ENCODE measurements around the gene PRDX3. TPM values are rescaled to one million over a fixed set of nuclear protein-coding genes. Genes with fewer than 3 reads are reported as not detected.
"Not testable (repeated sequence)": the region's sequence is repeated elsewhere in the genome, so short reads cannot be mapped to it uniquely, and the experiment has no call there.

Gene PRDX3
- total RNA-seq, 1 donor from 2014 or later: 139 TPM

GRCh38 chr10:119207366-119207666 lies 28.7 kb upstream of the PRDX3 start, which contains the start of gene GRK5:
Gene GRK5, plus strand, starts transcription at chr10:119207571. Its CDS starts 347 bp downstream, at chr10:119207918.
- intact Hi-C loops (cut with micrococcal nuclease): loop anchor here (1.0 to 10.0 kb wide), 15 partner anchors 29 to 665 kb away; partner anchors contain the start of genes BAG3, CACUL1, EIF3A and MCMBP

GRCh38 chr10:119206603-119207365 lies 28.2 kb upstream of the PRDX3 start:
- intact Hi-C loops (cut with micrococcal nuclease): loop anchor here (1.0 to 10.0 kb wide), 15 partner anchors 28 to 666 kb away; partner anchors contain the start of genes BAG3, CACUL1, EIF3A and MCMBP

GRCh38 chr10:119205894-119206602 lies 27.4 kb upstream of the PRDX3 start:
- intact Hi-C loops (cut with micrococcal nuclease): loop anchor here (2.0 to 10.0 kb wide), 8 partner anchors 41 to 451 kb away; partner anchors contain the start of genes BAG3, CACUL1, RGS10 and SFXN4

DNA sequence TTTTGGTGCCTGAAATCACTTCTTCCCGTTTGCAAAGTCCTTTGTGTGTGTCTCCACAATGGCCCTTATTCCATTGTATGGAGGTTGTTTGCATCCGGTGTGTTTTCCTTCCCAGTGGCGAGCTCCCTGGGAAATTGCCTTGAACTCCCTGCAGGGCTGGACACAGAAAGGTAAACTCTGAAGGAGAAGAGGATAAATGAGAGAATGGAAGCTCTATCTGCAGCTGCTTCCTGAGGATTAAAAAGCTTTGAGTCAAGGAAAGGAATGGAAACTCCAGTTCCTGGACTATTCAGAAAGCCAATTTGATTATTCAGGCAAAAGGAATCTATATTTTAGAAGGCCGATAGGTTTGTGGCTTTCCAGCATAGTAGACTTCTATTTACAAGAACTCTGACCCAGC lies 24.4 kb upstream of the PRDX3 start:
- intact Hi-C loops (cut with micrococcal nuclease): loop anchor here (10.0 kb wide), 1 partner anchor 448 kb away; the partner anchor contains the start of gene CACUL1

GRCh38 chr10:119201233-119201632 lies 22.6 kb upstream of the PRDX3 start:
- intact Hi-C loops (cut with micrococcal nuclease): loop anchor here (10.0 kb wide), 1 partner anchor 446 kb away; the partner anchor contains the start of gene CACUL1

DNA sequence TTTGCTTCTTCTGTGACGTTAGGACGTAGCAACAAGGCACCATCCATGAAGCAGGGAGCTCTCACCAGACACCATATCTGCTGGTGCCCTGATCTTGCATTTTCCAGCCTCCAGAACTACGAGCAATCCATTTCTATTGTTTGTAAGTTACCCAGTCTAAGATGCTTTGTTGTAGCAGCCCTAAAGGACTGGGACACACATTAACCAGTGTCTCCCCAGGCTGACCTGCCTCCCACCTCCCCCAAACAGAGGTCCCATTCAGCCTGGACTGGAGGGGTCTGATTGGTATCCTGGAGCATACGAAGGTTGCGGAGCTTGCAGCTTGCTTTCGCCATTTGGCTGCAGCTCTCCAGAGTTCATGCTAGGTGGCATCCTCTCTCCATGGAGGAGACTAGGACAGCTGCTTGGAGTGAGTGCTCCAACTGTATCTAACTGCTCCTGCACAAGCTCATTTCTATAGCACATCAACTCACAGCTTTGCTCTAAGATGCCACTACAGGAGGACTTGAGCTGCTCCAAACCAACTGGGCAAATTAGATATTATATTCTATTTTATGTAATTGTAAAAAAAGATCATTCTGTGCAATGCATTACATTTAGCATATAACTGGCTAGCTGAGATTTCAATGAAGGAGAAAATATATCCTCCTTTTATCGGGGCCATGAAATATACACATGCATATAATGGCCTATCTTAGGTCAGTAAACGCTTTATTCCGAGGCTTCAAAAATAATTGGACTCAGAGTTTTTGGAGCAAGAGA lies 20.8 kb upstream of the PRDX3 start:
- intact Hi-C loops (cut with micrococcal nuclease): loop anchor here (1.0 kb wide), 2 partner anchors 218 to 246 kb away; no protein-coding TSS in a partner anchor

DNA sequence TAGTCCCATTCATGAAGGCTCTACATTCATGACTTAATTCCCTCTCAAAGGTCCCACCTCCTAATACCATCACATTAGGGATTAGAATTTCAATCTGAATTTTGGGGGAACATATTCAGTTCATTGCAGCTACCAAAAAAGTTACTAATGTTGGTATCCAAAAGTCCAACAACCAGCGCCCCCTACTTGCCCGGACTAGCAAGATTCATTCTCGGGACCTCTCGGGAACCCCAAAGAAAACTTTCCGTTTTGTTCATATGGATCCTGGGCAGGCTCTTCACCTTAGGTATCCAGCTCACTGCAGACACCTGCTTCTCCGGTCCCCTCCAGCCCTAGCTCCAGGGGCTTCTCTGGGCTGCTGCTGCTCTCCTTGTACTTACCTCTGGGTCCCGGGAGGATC lies 19.8 kb upstream of the PRDX3 start:
- intact Hi-C loops (cut with micrococcal nuclease): no loop called here

GRCh38 chr10:119197921-119198320 lies 19.3 kb upstream of the PRDX3 start:
- intact Hi-C loops (cut with micrococcal nuclease): no loop called here

- intact Hi-C loops (cut with micrococcal nuclease): no loop called here
Measured at GRCh38 chr10:119191881-119192280, 13.3 kb upstream of the PRDX3 start.

DNA sequence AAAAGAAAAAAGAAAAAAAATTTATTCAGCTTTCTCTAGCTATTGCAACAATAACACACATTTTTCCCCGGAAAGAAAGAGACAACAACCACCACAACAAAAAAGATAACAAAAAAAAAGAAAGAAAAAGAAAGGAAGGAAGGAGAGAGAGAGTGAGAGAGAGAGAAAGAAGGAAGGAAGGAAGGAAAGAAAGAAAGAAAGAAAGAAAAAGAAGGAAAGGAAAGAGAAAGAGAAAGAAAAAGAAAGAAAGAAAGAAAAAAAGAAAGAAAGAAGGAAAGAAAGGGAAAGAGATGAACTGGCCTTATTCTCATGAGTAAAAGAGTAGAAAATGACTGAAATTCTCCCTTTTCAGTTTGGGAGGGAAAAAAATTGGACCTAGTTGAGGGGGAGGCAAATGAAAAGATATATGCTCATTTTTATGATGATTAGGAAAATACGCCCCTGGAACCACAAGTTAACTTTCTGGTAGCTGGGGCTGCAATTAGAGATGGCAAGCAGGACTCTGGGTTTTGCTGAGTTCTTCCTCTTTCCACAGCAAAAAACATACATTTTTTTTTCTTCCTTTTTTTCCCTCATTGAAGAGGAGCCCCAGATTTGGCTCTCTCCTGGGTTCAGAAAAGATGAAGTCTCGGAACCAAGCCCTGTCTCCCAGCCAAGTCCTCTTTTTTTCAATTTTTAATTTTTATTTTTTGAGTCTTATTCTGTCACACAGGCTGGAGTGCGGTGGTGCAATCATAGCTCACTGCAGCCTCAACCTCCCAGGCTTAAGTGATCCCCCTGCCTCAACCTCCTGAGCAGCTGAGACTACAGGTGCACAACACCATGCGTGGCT lies 12.6 kb upstream of the PRDX3 start:
- intact Hi-C loops (cut with micrococcal nuclease): no loop called here

- intact Hi-C loops (cut with micrococcal nuclease): no loop called here
Measured at GRCh38 chr10:119190353-119190752, 11.7 kb upstream of the PRDX3 start.

DNA sequence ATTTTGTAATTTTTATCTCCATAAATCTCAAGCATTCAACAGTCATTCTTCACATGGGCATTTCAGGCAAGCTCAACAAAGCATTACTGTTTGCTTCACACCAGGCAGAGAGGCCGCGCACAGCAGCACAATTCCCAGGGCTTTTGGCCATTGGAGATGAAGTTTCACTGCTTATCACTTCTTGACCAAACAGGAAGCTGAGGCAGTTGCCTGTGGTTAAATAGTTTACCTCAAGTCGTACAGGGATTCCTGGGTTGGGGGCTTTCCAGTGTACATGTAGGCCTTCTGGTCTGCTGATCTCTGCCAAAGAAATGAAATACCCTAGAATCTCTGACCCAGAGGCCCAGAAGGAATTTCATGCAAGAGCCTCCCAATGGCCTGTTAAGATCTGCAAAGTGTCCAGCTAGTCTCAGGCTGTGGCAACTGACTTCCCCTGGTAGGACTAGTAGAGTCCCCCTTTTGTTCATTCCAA lies 11.2 kb upstream of the PRDX3 start:
- intact Hi-C loops (cut with micrococcal nuclease): no loop called here

GRCh38 chr10:119183664-119184412 lies 5.2 kb upstream of the PRDX3 start:
- intact Hi-C loops (cut with micrococcal nuclease): no loop called here

GRCh38 chr10:119180850-119181400 lies 2.3 kb upstream of the PRDX3 start:
- intact Hi-C loops (cut with micrococcal nuclease): not testable (repeated sequence)

- intact Hi-C loops (cut with micrococcal nuclease): loop anchor here (1.0 to 10.0 kb wide), 10 partner anchors 13 to 694 kb away; partner anchors contain the start of genes BAG3, DENND10, EIF3A and GRK5
Measured at GRCh38 chr10:119177708-119178371, 772 bp downstream of the PRDX3 start.

DNA sequence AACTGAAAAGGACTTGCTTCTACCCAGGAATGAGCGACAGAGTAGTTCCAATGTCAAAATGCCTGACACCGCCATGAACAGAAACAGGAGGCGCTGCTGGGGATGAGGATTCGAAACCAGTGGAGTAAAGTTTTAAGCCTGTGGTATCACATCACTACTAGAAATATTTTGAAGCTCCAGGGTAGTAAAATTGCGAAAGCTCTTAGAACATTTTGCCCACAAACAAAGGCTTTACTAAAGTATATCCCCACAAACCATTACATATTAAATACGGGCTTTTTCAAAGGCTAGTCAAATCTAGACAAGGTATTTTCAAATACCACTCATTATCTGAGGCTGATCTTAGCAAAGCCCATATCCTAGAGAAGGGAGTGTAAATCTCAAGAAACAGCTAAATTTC lies 2.4 kb downstream of the PRDX3 start:
- intact Hi-C loops (cut with micrococcal nuclease): loop anchor here (5.0 to 10.0 kb wide), 2 partner anchors 479 to 696 kb away; partner anchors contain the start of genes BAG3 and MCMBP

- intact Hi-C loops (cut with micrococcal nuclease): loop anchor here (10.0 kb wide), 1 partner anchor 481 kb away; the partner anchor contains the start of gene BAG3
Measured at GRCh38 chr10:119174109-119174508, 4.5 kb downstream of the PRDX3 start.

DNA sequence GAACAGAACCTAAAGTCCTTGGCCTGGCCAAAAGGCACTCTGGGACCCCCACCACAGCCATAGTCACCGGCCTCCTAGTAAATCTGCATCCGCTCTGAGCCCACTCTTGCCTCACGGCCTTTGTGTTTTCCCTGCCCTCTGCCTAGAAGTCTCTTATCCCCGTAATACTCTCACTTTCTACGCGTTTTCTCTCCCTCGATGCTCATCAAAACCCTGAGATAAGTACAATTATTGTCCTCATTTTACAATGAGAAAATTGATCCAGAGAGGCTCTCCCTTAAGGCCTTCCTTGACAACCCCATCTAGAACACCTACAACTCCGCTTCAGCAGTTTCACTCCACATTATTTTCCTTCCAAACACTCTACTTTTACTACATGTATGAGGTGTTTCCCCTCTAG lies 11.6 kb downstream of the PRDX3 start:
- intact Hi-C loops (cut with micrococcal nuclease): no loop called here

GRCh38 chr10:119166564-119166963 lies 12.0 kb downstream of the PRDX3 start:
- intact Hi-C loops (cut with micrococcal nuclease): no loop called here
